NCI-H446 (cell line): ENCODE data around the gene FUT8.

Experiments used
- DNase-seq, 2 experiments: peaks; one replicate each; lab custom pipeline; 2025; lab: John Stamatoyannopoulos, UW

Gene FUT8

DNA sequence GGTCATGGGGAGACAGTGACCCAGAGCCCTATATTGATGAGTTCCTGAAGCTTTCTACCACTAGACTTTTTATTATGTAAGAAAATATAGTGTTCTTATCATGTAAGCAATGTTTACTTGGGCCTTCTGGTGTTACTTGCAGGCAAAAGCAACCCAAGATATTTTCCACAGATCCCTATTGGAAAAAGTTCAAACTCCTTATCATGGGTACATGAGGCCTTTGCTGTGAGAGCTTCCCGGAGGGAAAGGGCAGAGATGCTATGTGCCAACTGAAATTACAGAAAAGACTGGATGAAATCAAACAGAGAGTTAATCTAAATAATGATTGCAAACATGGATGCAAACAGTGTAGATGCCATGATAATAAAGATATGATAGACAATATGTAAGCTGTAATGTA, 361.5 kb downstream of the FUT8 start:
- no peak for DNase-seq

DNA sequence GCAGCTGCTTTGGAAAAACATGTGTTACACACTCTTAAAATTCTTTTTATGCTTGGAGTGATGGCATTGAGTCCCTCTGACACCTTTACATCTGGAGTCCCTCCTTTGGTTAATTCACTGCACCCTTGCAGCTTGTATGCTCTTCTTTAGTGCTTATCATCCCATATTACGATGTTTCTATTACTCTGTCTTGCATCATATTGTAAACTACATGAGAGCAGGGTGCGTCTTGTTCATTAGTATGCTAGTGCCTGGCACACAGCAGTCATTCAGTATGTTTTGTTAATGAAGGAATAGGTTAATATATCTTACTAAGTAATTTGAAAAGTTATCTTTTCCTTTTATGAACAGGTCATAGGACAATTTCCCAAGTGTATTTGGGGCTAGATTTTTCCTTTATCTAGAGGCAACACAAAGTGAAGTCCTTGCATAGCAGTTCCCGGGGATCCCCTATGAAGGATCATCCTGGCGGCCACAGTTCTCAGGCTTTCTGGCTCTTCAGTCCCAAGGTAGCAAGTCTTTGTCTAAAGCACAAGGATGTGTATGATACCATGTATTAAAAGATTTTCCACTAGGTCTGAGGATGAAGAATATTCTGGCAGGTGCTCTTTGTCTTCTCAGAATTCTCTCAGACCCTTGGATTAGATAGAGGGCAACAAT, 363.8 kb downstream of the FUT8 start:
- no peak for DNase-seq

DNA sequence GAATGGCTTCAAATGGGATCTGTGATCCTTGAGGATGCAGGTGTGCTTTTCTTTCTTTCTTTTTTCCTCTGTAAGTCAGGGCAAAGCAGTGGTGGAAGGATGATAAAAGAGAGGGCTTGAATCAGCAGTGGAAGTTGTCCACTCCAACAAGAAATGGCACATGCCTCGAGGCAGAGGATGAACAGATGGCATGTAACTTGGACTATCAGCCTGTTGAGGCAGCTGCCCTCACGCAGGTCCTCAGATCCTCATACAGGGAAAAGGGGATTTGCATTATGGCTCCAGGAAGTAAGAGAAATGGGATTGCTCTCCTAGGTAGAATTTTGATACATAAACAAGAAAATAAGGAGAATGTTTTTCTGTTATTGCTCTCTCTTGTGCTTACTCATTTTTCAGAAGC, 368.0 kb downstream of the FUT8 start:
- DNase-seq, result no peak

DNA sequence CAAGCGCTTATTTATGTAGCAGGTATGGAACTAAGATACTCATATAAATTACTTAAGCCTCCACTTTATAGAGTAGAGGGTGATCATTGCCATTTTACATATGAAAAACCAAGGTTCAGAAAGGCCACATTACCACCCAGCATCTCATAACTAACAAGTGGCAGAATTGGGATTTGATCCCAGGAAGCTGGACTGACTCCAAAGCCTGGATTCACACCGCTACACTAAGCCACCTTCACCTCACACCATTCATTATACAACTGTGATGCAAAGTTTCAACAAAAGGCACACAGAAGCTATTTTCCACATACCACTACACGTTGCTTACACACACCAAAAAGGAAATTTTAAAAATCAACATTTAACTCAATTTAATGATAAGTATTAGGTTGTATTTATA, 370.6 kb downstream of the FUT8 start:
- DNase-seq, result no peak

DNA sequence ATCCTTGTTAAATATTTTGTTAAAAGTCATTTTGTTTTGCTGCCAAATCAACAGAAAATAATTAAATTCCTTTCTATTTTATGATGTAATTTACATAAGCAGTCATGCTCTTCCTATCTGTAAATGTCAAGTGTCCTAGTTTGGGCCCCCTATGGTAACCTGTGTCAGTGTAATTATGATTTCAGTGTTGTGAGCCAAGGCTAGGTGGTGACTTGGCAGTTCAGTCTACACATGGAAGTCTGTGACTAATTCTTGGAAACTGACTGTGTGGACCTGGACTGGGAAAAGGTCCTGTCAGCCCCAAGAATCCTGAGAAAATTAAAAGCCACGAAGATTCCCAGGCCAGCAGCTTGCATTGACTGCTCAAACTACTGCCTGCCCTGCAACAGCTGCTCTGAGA, 371.0 kb downstream of the FUT8 start:
- no peak for DNase-seq

DNA sequence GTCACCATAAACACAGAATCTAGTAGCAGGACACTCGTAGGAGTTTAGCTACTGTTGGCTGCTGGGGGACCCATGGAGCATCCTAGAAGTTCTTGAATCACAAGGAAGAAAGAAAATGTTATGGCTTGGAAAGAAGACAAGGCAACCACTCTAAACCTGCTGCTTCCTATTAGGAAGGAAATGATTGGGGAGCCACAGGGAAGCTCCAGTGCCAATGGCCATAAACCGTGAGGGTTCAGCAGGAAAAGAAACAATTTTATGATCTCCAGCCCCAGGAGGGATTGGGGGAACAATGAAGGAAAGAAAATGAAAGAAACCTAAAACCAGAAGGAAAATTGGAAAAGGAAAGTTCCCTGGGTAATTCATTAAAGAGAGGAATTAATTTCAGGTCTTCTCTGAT, 372.0 kb downstream of the FUT8 start:
- DNase-seq, result no peak

DNA sequence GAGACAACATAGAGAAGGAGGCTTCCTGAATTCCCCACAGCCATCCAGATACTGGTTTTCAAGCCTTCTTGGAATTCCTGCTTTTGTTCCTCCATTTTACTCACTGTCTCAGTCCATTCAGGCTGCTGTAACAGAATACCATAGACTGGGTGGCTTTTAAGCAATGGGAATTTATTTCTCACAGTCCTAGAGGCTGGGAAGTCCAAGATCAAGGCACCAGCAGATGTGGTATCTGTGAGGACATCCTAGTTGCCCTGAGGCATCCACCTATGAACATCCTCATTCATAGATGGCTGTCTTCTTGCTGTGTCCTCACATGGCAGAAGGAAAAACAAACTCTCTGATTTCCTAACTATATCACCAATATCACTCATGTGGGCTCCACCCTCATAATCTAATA, 374.9 kb downstream of the FUT8 start:
- DNase-seq, result no peak

DNA sequence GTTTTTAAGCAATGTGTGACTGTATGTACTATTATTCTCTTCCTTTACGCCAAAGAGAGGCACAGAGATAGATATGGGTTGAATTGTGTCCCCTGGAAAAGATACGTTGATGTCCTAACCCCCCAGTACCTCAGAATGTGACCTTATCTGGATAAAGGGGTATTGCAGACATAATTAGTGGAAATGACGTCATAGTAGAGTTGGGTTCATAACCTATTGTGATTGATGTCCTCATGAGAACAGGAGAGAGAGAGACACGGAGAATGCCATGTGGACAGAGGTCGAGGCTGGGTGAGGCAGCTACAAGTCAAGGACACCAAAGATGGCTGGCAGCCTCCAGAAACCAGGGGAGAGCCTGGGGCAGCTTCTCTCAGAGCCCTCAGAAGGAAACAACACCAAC, 376.3 kb downstream of the FUT8 start:
- DNase-seq, result no peak

DNA sequence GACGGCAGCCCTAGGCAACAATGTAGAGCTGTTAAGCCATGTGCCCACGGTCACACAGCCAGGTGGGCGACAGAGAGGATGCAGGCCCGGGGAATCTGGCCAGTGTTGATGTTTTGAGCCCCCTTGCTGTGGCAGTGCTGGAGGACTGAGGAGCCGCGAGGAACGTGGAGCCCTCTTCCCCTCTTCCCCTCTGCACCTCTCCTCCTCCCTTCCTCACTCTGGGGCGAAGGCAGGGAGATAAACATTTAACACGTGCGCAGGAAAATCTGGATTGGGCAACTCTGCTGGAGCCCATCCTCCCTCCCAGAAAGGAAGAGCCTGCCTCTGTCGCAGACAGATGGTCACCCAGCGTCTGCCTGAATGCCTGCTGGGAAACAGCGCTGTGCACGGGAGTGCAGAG, 376.8 kb downstream of the FUT8 start:
- DNase-seq, result peak; percentile 9 to 69

DNA sequence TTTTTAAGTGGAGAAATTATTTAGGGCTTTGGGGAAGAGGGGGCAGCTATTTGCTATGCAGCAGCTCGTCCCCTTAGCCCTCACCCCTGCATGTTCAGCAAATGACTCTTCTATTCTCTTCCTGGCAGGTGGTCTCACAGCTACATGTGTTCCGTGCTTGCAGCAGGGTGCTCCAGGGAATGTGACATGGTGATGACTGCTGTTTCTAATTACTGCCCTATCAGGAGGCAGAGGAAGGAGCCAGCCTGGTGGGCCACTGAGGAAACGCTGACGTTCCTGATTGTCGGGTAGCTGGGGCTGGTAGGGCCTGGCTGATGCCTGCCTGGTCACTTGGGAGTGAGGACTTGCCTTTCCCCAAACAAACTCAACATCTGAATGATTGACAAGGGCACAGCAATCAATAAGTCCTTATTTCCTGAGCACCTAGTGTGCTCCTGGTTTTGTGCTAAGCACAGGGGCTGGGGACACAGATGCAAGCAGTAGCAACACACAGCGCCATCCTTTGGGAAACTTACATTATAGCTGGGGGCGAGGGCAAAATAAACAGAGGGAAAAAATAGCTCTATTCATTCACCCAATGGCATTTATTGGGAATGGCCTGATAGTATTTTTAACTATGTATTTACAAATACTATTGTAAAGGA, 377.8 kb downstream of the FUT8 start:
- no peak for DNase-seq

DNA sequence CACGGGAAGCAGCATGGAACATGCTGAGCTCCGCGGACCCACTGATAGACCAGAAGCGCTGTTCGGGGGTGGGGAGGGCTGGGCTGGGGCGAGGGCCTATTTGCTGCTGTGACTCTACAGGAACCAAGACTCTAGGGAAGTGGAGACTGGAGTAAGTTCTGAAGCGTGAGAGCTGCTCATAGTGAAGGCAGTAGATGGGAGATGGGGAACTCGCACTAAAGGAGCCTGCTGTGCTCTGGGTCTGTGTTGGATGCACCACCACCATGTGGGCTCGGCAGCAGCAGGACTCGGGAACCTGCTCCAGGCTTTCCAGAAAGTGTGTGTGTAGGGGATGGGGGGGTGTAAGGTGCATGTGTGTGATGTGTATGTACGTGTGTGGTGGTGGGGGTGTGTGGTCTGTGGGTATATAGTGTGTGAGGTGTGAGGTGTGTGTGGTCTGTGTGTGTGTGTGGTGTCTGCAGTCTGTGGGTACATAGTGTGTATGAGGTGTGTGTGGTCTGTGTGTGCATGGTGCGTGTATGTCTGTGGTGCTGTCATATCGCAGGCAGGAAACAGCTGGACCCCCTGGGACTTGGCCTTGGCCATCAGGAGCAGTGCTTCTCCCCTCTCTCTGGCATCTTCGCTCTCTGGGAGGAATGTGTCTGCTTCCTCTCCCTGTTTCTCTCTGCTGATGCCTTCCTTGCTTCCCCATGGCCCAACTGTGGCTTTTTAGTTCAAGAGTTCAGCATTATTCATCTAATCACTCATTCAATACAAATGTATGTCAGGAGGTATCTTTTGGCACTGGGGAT, 378.9 kb downstream of the FUT8 start:
- DNase-seq, result no peak

DNA sequence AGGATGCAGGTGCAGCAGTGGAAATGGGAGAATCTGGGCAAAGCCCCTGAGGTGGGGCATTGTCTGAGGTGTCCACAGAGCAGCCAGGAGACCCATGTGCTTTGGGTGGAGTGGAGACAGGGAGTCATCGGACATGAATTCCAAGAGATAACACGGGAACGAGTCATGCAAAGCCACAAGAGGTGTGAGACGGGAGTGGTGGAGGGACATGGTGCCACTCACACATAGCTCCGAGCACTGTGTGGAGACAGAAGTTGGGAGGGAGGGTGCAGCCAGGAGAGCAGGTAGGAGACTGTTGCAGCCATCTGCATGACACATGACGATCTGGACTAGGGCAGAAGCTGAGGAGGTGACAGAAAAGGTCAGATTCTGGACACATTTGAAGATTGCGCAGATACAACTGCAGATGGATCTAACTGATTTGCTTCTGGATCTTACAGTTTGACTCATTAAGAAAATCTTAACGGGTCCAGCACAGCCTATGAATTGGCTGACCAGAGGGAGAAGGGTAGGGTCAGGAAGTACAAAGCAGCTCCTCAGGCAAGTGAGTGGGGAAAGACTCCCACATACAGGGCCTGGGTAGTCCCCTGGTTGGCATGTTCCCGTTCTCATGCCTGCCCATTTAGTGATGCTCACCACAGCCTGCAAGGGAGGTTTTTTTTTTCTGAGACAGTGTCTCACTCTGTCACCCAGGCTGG, 379.8 kb downstream of the FUT8 start:
- DNase-seq, result no peak
